Hematopoietic multipotent progenitor cell treated with erythropoietin and hydrocortisone succinate and interleukin-3 and kit ligand, for 17 days (in vitro differentiated cells): ENCODE data around the gene GARNL3.

ENCODE experiments used
- DNase-seq: peaks from one replicate; pipeline ENCODE4 v3.0.0-alpha.2; 2015; ENCODE audit warnings: low spot score

The GARNL3 gene

DNA sequence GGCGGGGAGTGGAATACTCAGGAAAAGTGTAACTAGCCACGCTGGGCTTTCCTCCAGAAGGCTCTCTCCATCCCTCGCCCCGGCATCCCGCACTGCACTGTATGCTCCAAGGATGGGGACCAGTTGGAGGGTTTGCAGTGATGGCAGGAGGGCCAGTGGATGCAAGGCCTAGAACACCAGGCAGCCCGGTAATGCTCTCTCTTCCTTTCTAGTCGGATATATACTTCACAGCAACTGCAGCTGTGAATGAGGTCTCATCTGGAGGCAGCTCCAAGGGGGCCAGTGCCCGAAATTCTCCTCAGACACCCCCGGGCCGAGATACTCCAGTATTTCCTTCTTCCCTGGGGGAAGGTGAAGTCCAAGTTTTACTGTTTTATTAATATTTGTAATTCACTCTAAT lies 122.4 kb downstream of the GARNL3 start:
- DNase-seq = no peak

- DNase-seq = no peak
Measured at GRCh38 chr9:127388037-127388855, 123.7 kb downstream of the GARNL3 start.

DNA sequence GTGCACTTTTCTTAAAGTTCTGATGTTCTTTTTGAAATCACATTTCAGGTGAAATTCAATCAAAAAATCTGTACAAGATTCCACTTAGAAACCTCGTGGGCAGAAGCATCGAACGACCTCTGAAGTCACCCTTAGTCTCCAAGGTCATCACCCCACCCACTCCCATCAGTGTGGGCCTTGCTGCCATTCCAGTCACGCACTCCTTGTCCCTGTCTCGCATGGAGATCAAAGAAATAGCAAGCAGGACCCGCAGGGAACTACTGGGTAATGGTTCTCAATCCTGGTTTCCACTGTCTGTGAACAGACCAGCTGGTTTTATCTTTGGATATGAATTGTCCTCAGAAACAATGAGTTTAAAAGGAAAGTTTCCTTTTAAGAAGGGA lies 124.3 kb downstream of the GARNL3 start:
- DNase-seq = no peak

DNA sequence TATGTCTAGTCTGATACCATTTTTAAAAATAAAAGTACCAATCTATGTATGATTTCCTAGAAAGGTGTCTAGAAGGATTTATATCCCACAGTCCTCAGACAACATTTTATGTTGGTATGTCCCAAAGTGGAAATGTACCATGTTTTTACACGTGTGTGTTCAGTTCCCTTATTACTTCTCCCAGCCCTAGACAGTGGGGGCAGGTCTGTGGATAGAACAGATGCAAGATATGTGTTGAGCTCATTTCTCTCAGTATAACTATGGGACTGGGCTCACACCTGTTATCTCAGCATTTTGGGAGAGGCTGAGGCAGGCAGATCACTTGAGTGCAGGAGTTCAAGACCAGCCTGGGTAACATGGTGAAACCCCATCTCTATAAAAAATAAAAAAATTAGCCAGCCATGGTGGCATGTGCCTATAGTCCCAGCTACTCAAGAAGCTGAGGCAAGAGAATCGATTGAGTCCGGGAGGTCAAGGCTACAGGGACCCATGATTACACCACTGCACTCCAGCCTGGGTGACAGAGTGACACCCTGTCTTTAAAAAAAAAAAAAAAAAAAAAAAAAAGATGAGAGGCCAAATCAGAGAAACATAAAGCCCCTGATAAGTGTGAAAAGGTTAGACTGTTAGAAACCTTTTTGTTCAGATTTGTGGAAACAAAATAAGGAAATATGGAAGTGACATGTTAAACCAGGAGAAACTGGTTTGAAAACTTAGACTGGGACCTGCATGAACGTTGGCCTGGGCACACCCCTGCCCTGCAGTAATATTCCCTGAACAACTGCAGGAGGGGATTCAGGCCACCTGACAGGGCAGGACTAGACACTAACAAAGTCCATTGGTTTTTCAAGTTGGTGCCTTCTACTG lies 125.0 kb downstream of the GARNL3 start:
- DNase-seq = no peak

DNA sequence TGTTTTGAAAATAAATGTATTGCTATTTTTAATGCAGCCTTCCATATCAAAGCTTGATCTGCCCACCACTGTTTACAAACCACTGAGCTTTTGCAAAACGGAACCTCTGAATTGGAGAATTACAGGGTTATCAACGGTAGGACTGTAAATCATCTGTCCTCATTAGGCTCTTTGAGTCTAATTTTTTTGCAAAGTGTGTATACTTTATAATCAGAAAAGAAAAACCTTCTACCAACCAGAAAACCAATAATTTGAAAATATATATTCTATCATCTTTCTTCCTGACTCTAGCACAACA lies 125.6 kb downstream of the GARNL3 start:
- no peak for DNase-seq

DNA sequence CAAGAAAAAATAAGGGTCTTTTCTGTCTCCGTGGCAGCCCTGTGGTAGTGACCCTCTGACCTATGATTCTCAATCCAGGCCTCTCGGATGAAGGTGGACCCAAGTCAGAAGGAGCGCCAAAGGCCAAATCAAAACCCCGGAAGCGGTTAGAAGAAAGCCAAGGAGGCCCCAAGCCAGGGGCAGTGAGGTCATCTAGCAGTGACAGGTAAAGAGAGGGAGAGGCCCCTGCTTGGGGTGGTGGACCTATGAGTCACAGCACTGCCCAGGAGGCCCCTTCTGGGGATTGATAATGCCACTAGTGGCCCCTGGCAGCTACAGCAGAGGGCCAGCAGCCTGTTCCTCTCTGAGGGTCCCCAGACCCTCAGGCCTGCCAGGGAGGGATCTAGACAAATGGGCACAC lies 126.0 kb downstream of the GARNL3 start:
- no peak for DNase-seq

- DNase-seq = no peak
Measured at GRCh38 chr9:127392166-127392565, 127.6 kb downstream of the GARNL3 start.

GRCh38 chr9:127392976-127393375 lies 128.4 kb downstream of the GARNL3 start:
- DNase-seq = no peak

DNA sequence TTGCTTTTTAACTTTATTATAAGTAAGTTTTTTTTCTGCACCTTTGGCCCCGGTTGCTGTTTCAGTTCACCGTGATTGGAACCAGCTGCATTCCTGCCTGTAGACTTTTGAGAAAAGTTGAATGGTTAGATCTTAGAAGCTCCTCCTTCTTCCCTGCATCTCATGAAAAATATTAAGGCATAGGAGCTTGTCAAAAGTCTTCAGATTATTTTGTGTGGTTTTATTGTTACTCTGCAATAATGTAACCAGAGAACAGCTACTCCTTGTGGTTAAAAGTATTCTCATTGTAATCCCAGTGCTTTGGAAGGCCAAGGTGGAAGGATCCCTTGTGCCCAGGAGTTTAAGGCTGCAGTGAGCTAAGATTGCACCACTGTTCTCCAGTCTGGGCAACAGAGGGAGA lies 129.1 kb downstream of the GARNL3 start:
- DNase-seq = no peak

DNA sequence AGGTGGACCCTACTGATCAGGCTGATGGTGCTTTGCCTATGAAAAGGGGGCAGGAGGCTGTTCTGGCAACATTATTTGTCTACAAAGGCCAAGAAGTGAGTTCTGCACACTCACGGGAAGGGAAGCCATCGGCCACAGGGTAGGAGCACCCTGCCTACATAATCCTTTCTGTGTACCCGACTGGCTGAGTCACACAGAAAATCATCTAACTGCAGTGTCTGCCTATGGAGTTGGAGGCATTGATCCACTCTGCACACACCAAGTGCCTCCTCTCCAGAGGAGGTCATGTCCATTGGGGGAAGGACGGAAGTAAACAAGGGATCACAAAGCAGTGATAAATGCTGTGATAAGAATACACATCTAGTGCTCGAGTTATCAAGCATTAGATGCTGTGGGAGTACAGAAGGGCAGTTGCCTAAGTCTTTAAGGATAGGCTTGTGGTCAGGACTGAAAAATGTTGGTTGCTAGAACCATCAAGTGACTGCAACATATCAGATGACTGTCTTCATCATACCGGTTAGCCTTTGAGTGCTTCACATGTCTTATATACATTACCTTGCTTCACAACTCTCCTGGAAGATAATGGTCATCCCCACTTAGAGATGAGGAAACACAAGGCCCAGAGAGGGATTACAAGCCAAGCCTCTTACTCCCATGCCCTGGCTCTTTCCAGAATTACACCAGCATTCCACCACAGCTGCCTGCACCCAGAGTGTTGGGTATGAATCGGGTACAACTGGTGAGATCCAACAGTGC lies 131.1 kb downstream of the GARNL3 start:
- DNase-seq = no peak

DNA sequence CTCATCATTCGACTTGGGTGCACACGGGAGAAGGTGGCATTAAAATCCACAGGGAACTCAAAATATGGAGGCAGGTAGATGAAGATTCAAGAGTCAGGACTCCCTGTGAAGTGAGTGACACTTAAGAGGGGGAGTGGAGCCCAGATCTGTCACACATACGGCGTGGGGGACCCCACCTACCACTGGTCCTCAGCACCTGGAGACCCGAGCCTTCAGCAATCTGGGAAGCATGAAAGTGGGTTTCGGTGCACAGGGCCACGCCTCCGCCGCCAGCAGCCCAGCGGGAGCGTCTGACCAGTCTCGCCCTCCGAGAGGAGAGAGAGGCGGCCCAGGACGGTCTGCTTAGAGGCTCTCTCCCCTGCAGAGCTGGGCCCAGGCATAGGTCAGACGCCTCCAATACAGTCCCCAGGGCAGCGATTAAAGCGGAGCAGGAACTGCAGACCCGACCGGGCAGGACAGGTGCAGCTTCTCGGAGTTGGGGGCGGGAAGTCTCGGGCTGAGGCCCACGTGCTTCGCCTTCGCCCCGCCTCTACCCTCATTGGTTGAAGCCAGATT lies 131.8 kb downstream of the GARNL3 start:
- DNase-seq = no peak

GRCh38 chr9:127396808-127397645 lies 132.5 kb downstream of the GARNL3 start, which contains the start of gene SLC2A8:
Gene SLC2A8 (plus strand): TSS chr9:127397169. CDS start chr9:127397231, 62 bp downstream.
- DNase-seq = peak; percentile 96

DNA sequence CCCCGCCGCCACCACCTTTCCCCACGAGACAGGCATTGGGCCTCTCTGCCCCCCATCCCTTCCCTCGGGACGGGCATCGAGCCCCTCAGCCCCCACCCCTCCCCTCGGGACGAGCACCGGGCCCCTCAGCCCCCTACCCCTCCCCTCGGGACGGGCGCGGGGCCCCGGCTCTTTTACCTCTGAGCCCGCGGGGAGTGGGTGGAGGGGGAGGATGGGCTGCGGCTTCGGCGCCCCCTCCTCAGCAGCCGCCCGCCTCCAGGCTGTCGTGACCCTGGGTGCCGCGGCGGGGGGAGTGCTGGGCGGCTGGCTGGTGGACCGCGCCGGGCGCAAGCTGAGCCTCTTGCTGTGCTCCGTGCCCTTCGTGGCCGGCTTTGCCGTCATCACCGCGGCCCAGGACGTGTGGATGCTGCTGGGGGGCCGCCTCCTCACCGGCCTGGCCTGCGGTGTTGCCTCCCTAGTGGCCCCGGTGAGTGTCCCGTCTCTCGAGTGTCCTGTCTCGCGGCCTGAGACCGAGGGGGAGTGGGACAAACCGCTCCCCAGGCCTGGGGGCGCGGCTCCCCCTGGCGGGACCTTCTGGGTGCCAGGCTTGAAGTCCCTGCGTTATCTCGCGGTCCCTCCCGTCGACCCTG lies 133.2 kb downstream of the GARNL3 start:
- no peak for DNase-seq

DNA sequence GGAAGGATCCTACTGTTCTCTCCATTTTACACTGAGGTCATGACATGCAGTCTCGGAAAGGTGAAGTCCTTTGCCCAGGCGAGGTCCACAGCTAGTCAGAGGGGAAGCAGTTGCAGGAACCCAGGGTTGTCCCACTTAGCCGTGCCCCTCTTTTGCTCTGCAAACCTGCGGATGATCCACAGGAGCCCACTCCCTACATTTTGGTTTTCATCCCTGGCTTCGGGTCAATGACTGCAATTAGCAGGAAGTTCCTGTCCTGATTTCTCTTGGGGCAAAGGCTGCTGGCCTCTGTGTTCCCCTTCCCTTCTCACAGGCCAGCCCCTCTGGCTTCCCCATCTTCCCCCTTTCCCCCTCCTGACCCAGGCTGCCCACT lies 133.7 kb downstream of the GARNL3 start:
- no peak for DNase-seq

GRCh38 chr9:127398715-127399400 lies 134.3 kb downstream of the GARNL3 start:
- DNase-seq = no peak

GRCh38 chr9:127399736-127400269 lies 135.2 kb downstream of the GARNL3 start:
- no peak for DNase-seq

GRCh38 chr9:127402401-127403090 lies 138.0 kb downstream of the GARNL3 start:
- DNase-seq = no peak

DNA sequence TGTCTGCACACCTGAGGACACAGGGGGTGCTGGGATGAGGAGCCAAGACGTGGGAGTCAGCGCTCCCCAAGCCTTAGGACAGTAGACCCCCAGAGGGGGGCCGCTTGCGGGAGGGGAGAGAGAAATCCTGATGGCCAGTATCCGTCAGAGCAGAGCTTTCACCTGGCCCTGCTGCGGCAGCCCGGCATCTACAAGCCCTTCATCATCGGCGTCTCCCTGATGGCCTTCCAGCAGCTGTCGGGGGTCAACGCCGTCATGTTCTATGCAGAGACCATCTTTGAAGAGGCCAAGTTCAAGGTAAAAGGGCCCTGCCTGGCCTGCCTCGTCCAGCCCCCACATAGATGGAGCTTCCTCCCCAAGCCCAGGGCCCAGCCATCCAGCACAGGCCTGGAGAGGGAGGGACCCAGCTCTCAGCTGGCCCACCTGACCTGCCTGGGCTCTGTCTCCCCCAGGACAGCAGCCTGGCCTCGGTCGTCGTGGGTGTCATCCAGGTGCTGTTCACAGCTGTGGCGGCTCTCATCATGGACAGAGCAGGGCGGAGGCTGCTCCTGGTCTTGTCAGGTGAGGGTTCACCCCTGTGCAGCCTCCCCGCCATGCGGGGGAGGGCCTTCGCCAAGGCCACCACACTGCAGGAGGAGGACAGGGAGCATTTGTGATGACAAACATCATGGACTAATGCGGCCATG lies 139.1 kb downstream of the GARNL3 start:
- DNase-seq = no peak

DNA sequence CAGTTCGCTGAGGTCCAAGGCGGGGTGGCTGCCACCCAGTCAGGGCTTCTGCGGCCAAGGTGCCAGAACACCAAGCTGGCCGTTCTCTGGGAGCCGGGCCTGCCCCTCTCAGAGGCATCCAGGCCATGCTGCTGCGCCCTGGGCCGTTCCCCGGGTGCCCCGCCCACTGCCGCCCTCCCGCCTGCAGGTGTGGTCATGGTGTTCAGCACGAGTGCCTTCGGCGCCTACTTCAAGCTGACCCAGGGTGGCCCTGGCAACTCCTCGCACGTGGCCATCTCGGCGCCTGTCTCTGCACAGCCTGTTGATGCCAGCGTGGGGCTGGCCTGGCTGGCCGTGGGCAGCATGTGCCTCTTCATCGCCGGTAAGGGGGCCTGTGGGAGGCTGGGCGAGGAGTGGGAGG lies 140.1 kb downstream of the GARNL3 start:
- no peak for DNase-seq
